WI38 (cell line): ENCODE results near the gene NOS1AP.
"Not testable (repeated sequence)": the region's sequence is repeated elsewhere in the genome, so short reads cannot be mapped to it uniquely, and the experiment has no call there.

Experiments used
- H3K4me3 ChIP-seq: 2 replicates; pipeline ENCODE4 v1.5.1; 2011; ENCODE audit warnings: low read depth, mild to moderate bottlenecking, control low read depth, low read length
- TF ChIP-seq, protein P1 (sequence below): IDR thresholded peaks from 2 replicates; pipeline ENCODE4 v1.5.1; 2012; ENCODE audit warnings: low read depth, mild to moderate bottlenecking, control low read depth, low read length

Gene NOS1AP

GRCh38 chr1:162417650-162418049 is 348.2 kb downstream of the NOS1AP start:
- no peak overlapping the region for H3K4me3 ChIP-seq
- TF ChIP-seq, protein P1, sequence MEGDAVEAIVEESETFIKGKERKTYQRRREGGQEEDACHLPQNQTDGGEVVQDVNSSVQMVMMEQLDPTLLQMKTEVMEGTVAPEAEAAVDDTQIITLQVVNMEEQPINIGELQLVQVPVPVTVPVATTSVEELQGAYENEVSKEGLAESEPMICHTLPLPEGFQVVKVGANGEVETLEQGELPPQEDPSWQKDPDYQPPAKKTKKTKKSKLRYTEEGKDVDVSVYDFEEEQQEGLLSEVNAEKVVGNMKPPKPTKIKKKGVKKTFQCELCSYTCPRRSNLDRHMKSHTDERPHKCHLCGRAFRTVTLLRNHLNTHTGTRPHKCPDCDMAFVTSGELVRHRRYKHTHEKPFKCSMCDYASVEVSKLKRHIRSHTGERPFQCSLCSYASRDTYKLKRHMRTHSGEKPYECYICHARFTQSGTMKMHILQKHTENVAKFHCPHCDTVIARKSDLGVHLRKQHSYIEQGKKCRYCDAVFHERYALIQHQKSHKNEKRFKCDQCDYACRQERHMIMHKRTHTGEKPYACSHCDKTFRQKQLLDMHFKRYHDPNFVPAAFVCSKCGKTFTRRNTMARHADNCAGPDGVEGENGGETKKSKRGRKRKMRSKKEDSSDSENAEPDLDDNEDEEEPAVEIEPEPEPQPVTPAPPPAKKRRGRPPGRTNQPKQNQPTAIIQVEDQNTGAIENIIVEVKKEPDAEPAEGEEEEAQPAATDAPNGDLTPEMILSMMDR: no peak

- H3K4me3 ChIP-seq: not testable (repeated sequence)
Observed at GRCh38 chr1:162418584-162418983, 349.1 kb downstream of the NOS1AP start.

DNA sequence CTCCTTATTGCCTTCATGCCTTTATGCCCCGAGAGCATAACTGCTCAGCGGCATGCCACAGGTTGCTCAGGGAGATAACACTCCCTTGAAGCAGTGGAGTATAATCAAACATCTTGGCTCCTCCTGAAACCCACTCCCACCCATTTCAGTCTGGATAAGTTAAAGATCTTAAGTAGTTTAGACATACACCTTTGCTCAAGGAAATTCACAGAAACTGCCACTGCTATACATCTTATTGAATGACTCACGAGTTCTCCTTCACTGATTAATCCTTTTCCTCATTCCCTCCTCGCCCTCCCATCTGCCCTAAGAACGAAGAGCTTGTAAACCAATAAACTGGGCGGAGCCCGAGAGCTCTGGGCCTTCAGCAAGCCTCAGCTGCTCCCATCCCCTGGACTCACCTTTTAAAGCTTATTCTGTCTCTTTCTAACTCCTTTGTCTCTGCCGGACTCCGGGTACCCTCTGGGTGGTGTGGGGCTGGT is 350.0 kb downstream of the NOS1AP start:
- not testable (repeated sequence) for H3K4me3 ChIP-seq
